WTC11 (cell line): Measurements from ENCODE around the gene GTSE1. TPM values are rescaled to one million over a fixed set of nuclear protein-coding genes. Genes with fewer than 3 reads are reported as not detected.

Experiments
- ATAC-seq: fragments of 200-7000 bp; cut with Tn5 transposase; 2 replicates; pipeline ENCODE4 v1.10.0; 2021; ENCODE audit warnings: mild to moderate bottlenecking, moderate library complexity
- CTCF ChIA-PET: fragments of 300-600 bp; sonication (Branson Sonifier 250); formaldehyde crosslinking; loops from one replicate; lab custom pipeline; 2021; ENCODE audit warnings: antibody characterized with exemption; lab: Charles Lee
- POLR2A ChIA-PET: fragments of 350-600 bp; sonication (Branson Sonifier 250); formaldehyde crosslinking; loops from one replicate; lab custom pipeline; 2021; ENCODE audit warnings: antibody characterized with exemption; lab: Charles Lee
- DNase-seq: peaks from one replicate; pipeline ENCODE4 v3.0.0; 2021; ENCODE audit warnings: low spot score
- H3K27ac Mint-ChIP-seq: 2 replicates; pipeline ENCODE4 v1.8.0; 2021; ENCODE audit warnings: mixed read lengths
- H3K27me3 Mint-ChIP-seq: 2 replicates; pipeline ENCODE4 v1.8.0; 2021; ENCODE audit warnings: low read depth, mild to moderate bottlenecking, moderate library complexity, mixed read lengths
- H3K36me3 Mint-ChIP-seq: 2 replicates; pipeline ENCODE4 v1.8.0; 2021; ENCODE audit warnings: mixed read lengths
- H3K4me1 Mint-ChIP-seq: 2 replicates; pipeline ENCODE4 v1.8.0; 2022; ENCODE audit warnings: mixed read lengths
- H3K4me3 Mint-ChIP-seq: 2 replicates; pipeline ENCODE4 v1.8.0; 2021; ENCODE audit warnings: mild to moderate bottlenecking, moderate library complexity, mixed read lengths
- H3K9me3 Mint-ChIP-seq: 2 replicates; pipeline ENCODE4 v1.8.0; 2021; ENCODE audit warnings: mixed read lengths
- ATF3 ChIP-seq: sonication (generic); formaldehyde crosslinking; conservative IDR thresholded peaks from 2 replicates; pipeline ENCODE4 v1.8.1; 2022; ENCODE audit warnings: mild to moderate bottlenecking, missing genetic modification reagents
- E2F5 ChIP-seq: sonication (generic); formaldehyde crosslinking; IDR thresholded peaks from 2 replicates; pipeline ENCODE4 v1.8.1; 2022; ENCODE audit warnings: mild to moderate bottlenecking, moderate library complexity, missing genetic modification reagents
- ESRRA ChIP-seq: sonication (generic); formaldehyde crosslinking; IDR thresholded peaks from 2 replicates; pipeline ENCODE4 v1.8.1; 2022; ENCODE audit warnings: mild to moderate bottlenecking, missing genetic modification reagents, borderline replicate concordance
- FOXP4 ChIP-seq: sonication (generic); formaldehyde crosslinking; IDR thresholded peaks from 2 replicates; pipeline ENCODE4 v1.8.0; 2022; ENCODE audit warnings: mild to moderate bottlenecking, missing genetic modification reagents
- GTF2I ChIP-seq: fragments of 250-450 bp; sonication (Bioruptor Pico); conservative IDR thresholded peaks from 2 replicates; pipeline ENCODE4 v1.4.0; 2021; ENCODE audit warnings: mild to moderate bottlenecking
- NFATC4 ChIP-seq: fragments of 250-450 bp; sonication (Bioruptor Pico); IDR thresholded peaks from 2 replicates; pipeline ENCODE4 v1.9.0; 2021; ENCODE audit warnings: mild to moderate bottlenecking
- NFYB ChIP-seq: sonication (generic); formaldehyde crosslinking; conservative IDR thresholded peaks from 2 replicates; pipeline ENCODE4 v1.8.0; 2022; ENCODE audit warnings: low read depth, missing genetic modification reagents
- PRDM15 ChIP-seq: sonication (generic); formaldehyde crosslinking; IDR thresholded peaks from 2 replicates; pipeline ENCODE4 v1.8.0; 2022; ENCODE audit warnings: missing genetic modification reagents
- SOX15 ChIP-seq: fragments of 250-450 bp; sonication (Bioruptor Pico); IDR thresholded peaks from 2 replicates; pipeline ENCODE4 v1.9.0; 2021; ENCODE audit warnings: mild to moderate bottlenecking
- USF2 ChIP-seq: sonication (generic); formaldehyde crosslinking; IDR thresholded peaks from 2 replicates; pipeline ENCODE4 v1.8.1; 2023; ENCODE audit warnings: mild to moderate bottlenecking, missing genetic modification reagents, moderate library complexity
- ZBTB43 ChIP-seq: sonication (generic); formaldehyde crosslinking; IDR thresholded peaks from 2 replicates; pipeline ENCODE4 v1.8.1; 2023; ENCODE audit warnings: mild to moderate bottlenecking, missing genetic modification reagents
- ZNF281 ChIP-seq: sonication (generic); formaldehyde crosslinking; IDR thresholded peaks from 2 replicates; pipeline ENCODE4 v1.8.0; 2023; ENCODE audit warnings: mild to moderate bottlenecking, missing genetic modification reagents
- ZNF532 ChIP-seq: fragments of 250-450 bp; sonication (Bioruptor Pico); IDR thresholded peaks from 2 replicates; pipeline ENCODE4 v1.9.0; 2021; ENCODE audit warnings: mild to moderate bottlenecking, borderline replicate concordance
- ZSCAN18 ChIP-seq: fragments of 250-450 bp; sonication (Bioruptor Pico); IDR thresholded peaks from 2 replicates; pipeline ENCODE4 v2.1.2; 2022; ENCODE audit warnings: mild to moderate bottlenecking, moderate library complexity
- total RNA-seq: library from RNA; stranded (reverse); gene quantifications from 3 replicates; pipeline ENCODE4 v1.2.3, GENCODE V29; 2021

GTSE1 gene
- total RNA-seq, 1 experiment from 2014 or later: 56.1 TPM

GRCh38 chr22:46292173-46292572 is 4.5 kb upstream of the GTSE1 start (continued):
- TF ChIP-seq ZNF281 (CRISPR knock-in tag) (no peak), USF2 (CRISPR knock-in tag) (no peak), ZBTB43 (CRISPR knock-in tag) (no peak), ZSCAN18 (CRISPR knock-in tag) (no peak), NFATC4 (CRISPR knock-in tag) (no peak), PRDM15 (no peak)

GRCh38 chr22:46292732-46293131 is 3.9 kb upstream of the GTSE1 start:
- DNase-seq (no peak), ATAC-seq (no peak)
- no peak overlapping the region for H3K27ac Mint-ChIP-seq
- H3K4me3 Mint-ChIP-seq: no peak overlapping the region
- H3K36me3 Mint-ChIP-seq: peaks cover 10% of the 10 kb centered on the region
- ChIA-PET POLR2A (no interaction called here), CTCF (no interaction called here)
- H3K9me3 Mint-ChIP-seq: no peaks in the 10 kb centered on the region
- peaks cover 16% of the 10 kb centered on the region for H3K4me1 Mint-ChIP-seq
- H3K27me3 Mint-ChIP-seq: no peaks in the 10 kb centered on the region; the same call in 1 of the 2 replicates
- TF ChIP-seq ATF3 (CRISPR knock-in tag): no peak
- no peak for TF ChIP-seq SOX15 (CRISPR knock-in tag)

GRCh38 chr22:46293577-46294260 is 3.0 kb upstream of the GTSE1 start:
- ATAC-seq (no peak), DNase-seq (no peak)
- no peaks in the 10 kb centered on the region; the same call in 1 of the 2 replicates for H3K27me3 Mint-ChIP-seq
- no peak overlapping the region for H3K27ac Mint-ChIP-seq
- no peaks in the 10 kb centered on the region for H3K9me3 Mint-ChIP-seq
- CTCF ChIA-PET: no interaction called here
- POLR2A ChIA-PET: no interaction called here
- H3K36me3 Mint-ChIP-seq: peaks cover 13% of the 10 kb centered on the region
- no peak overlapping the region for H3K4me3 Mint-ChIP-seq
- peaks cover 19% of the 10 kb centered on the region for H3K4me1 Mint-ChIP-seq
- TF ChIP-seq NFYB (no peak), ZNF532 (CRISPR knock-in tag) (no peak), FOXP4 (CRISPR knock-in tag) (no peak), ESRRA (CRISPR knock-in tag) (no peak), GTF2I (no peak), E2F5 (CRISPR knock-in tag) (no peak)
